ENCODE data around the gene IL19. TPM values are rescaled to one million over a fixed set of nuclear protein-coding genes. Genes with fewer than 3 reads are reported as not detected.

Gene IL19
- total RNA-seq, 2 experiments from 2014 or later, result not detected

- no peak for ATAC-seq
- Mint-ChIP-seq H3K9me3 (ENCODE audit: low read depth) (no peaks in the 10 kb centered on the region), H3K36me3 (ENCODE audit: low read depth) (no peaks in the 10 kb centered on the region), H3K27me3 (peaks cover 19% of the 10 kb centered on the region), H3K4me1 (peaks cover 66% of the 10 kb centered on the region), H3K4me3 (no peak overlapping the region), H3K27ac (no peak overlapping the region)
- POLR2A ChIA-PET, result no interaction called here
- DNase-seq, result no peak
- CTCF ChIA-PET, result interaction anchor here (1.3 to 1.5 kb wide), 4 partner anchors 12 to 66 kb away, joined by 3 to 8 read pairs (median 4); no protein-coding TSS in a partner anchor
- intact Hi-C loops (cut with DNase I, micrococcal nuclease), result loop anchor here in 1 of 2 experiments (10.0 kb wide), 1 partner anchor 1024 kb away; no protein-coding TSS in a partner anchor
Measured at GRCh38 chr1:206800891-206801290, 30.3 kb downstream of the IL19 start.

GRCh38 chr1:206801467-206801866 lies 30.9 kb downstream of the IL19 start:
- Mint-ChIP-seq H3K4me3 (no peak overlapping the region), H3K36me3 (ENCODE audit: low read depth) (no peaks in the 10 kb centered on the region), H3K27ac (no peak overlapping the region), H3K9me3 (ENCODE audit: low read depth) (no peaks in the 10 kb centered on the region), H3K27me3 (peaks cover 20% of the 10 kb centered on the region), H3K4me1 (peaks cover 70% of the 10 kb centered on the region)
- no peak for DNase-seq
- intact Hi-C loops (cut with DNase I, micrococcal nuclease), result loop anchor here in 1 of 2 experiments (10.0 kb wide), 1 partner anchor 1023 kb away; no protein-coding TSS in a partner anchor
- CTCF ChIA-PET, result interaction anchor here (1.3 to 5.0 kb wide), 7 partner anchors 12 to 120 kb away, joined by 3 to 23 read pairs (median 7); partner anchors contain the start of gene FCMR
- POLR2A ChIA-PET, result interaction anchor here (0.5 kb wide), 1 partner anchor 124 kb away, joined by 4 read pairs; no protein-coding TSS in a partner anchor
- no peak for ATAC-seq

GRCh38 chr1:206802401-206802800 lies 31.8 kb downstream of the IL19 start:
- CTCF ChIA-PET, result interaction anchor here (0.7 to 5.0 kb wide), 11 partner anchors 13 to 119 kb away, joined by 3 to 23 read pairs (median 7); partner anchors contain the start of gene FCMR
- Mint-ChIP-seq H3K27me3 (peaks cover 21% of the 10 kb centered on the region), H3K36me3 (ENCODE audit: low read depth) (no peaks in the 10 kb centered on the region), H3K4me1 (peaks cover 72% of the 10 kb centered on the region), H3K9me3 (ENCODE audit: low read depth) (no peaks in the 10 kb centered on the region), H3K27ac (peak overlapping the region; percentile 72), H3K4me3 (peak overlapping the region; percentile 0)
- ATAC-seq (no peak), DNase-seq (no peak)
- POLR2A ChIA-PET, result interaction anchor here (0.6 to 1.6 kb wide), 2 partner anchors 15 to 107 kb away, joined by 3 to 17 read pairs; no protein-coding TSS in a partner anchor
- intact Hi-C loops (cut with DNase I, micrococcal nuclease), result loop anchor here (2.0 to 10.0 kb wide), 2 partner anchors 34 to 1022 kb away; no protein-coding TSS in a partner anchor

GRCh38 chr1:206803221-206803730 lies 32.7 kb downstream of the IL19 start:
- ChIA-PET POLR2A (interaction anchor here (0.9 to 1.6 kb wide), 10 partner anchors 9 to 251 kb away, joined by 3 to 17 read pairs (median 4); no protein-coding TSS in a partner anchor), CTCF (interaction anchor here (0.5 to 9.9 kb wide), 20 partner anchors 8 to 1625 kb away, joined by 3 to 198 read pairs (median 4); partner anchors contain the start of genes DYRK3, IL10 and IL19)
- DNase-seq (peak; percentile 87), ATAC-seq (peak; percentile 91)
- peak overlapping the region; percentile 0 for H3K4me3 Mint-ChIP-seq
- H3K27me3 Mint-ChIP-seq, result peaks cover 21% of the 10 kb centered on the region
- intact Hi-C loops (cut with DNase I, micrococcal nuclease), result loop anchor here (1.0 to 10.0 kb wide), 12 partner anchors 9 to 1022 kb away; partner anchors contain the start of gene IL24 (in 1 of the 2)
- H3K4me1 Mint-ChIP-seq, result peaks cover 67% of the 10 kb centered on the region
- no peaks in the 10 kb centered on the region for H3K36me3 Mint-ChIP-seq (ENCODE audit: low read depth)
- no peaks in the 10 kb centered on the region for H3K9me3 Mint-ChIP-seq (ENCODE audit: low read depth)
- H3K27ac Mint-ChIP-seq, result peak overlapping the region; percentile 77

GRCh38 chr1:206804156-206804737 lies 33.7 kb downstream of the IL19 start:
- no peaks in the 10 kb centered on the region for H3K9me3 Mint-ChIP-seq (ENCODE audit: low read depth)
- H3K4me3 Mint-ChIP-seq, result peak overlapping the region; percentile 0
- peak overlapping the region; percentile 77 for H3K27ac Mint-ChIP-seq

GRCh38 chr1:206805357-206805756 lies 34.8 kb downstream of the IL19 start:
- DNase-seq, result no peak
- Mint-ChIP-seq H3K4me3 (no peak overlapping the region), H3K9me3 (ENCODE audit: low read depth) (no peaks in the 10 kb centered on the region), H3K4me1 (peaks cover 66% of the 10 kb centered on the region), H3K27me3 (peaks cover 9% of the 10 kb centered on the region), H3K36me3 (ENCODE audit: low read depth) (no peaks in the 10 kb centered on the region), H3K27ac (peak overlapping the region; percentile 24)
- POLR2A ChIA-PET, result interaction anchor here (1.0 kb wide), 1 partner anchor 12 kb away, joined by 3 read pairs; no protein-coding TSS in a partner anchor
- intact Hi-C loops (cut with DNase I, micrococcal nuclease), result loop anchor here (5.0 to 10.0 kb wide), 3 partner anchors 168 to 1019 kb away; partner anchors contain the start of gene DYRK3 (in 1 of the 2)
- no peak for ATAC-seq
- CTCF ChIA-PET, result interaction anchor here (0.8 to 9.9 kb wide), 24 partner anchors 10 to 196 kb away, joined by 3 to 198 read pairs (median 4); partner anchors contain the start of genes IL19 and IL20

More at GRCh38 chr1:206804156-206804737, 33.7 kb downstream of the IL19 start:
- ChIA-PET CTCF (interaction anchor here (0.6 to 9.9 kb wide), 22 partner anchors 9 to 325 kb away, joined by 3 to 198 read pairs (median 6); partner anchors contain the start of genes DYRK3, IL10 and IL19), POLR2A (interaction anchor here (0.5 to 1.5 kb wide), 6 partner anchors 10 to 252 kb away, joined by 3 to 7 read pairs (median 4); no protein-coding TSS in a partner anchor)
- H3K36me3 Mint-ChIP-seq (ENCODE audit: low read depth), result no peaks in the 10 kb centered on the region
- intact Hi-C loops (cut with DNase I, micrococcal nuclease), result loop anchor here in 1 of 2 experiments (10.0 kb wide), 1 partner anchor 1021 kb away; no protein-coding TSS in a partner anchor
- H3K27me3 Mint-ChIP-seq, result peaks cover 13% of the 10 kb centered on the region
- ATAC-seq (no peak), DNase-seq (no peak)
- peaks cover 67% of the 10 kb centered on the region for H3K4me1 Mint-ChIP-seq

GRCh38 chr1:206808615-206809014 lies 38.0 kb downstream of the IL19 start:
- no peak overlapping the region for H3K27ac Mint-ChIP-seq
- H3K27me3 Mint-ChIP-seq, result peaks cover 2% of the 10 kb centered on the region
- peaks cover 39% of the 10 kb centered on the region for H3K4me1 Mint-ChIP-seq
- H3K4me3 Mint-ChIP-seq, result no peak overlapping the region
- ATAC-seq (peak; percentile 83), DNase-seq (peak; percentile 63)
- H3K36me3 Mint-ChIP-seq (ENCODE audit: low read depth), result peaks cover 2% of the 10 kb centered on the region
- CTCF ChIA-PET, result interaction anchor here (0.7 to 9.9 kb wide), 33 partner anchors 9 to 337 kb away, joined by 3 to 198 read pairs (median 6); no protein-coding TSS in a partner anchor
- intact Hi-C loops (cut with DNase I, micrococcal nuclease), result loop anchor here (1.0 to 10.0 kb wide), 9 partner anchors 74 to 1016 kb away; partner anchors contain the start of gene DYRK3 (in 2 of the 2)
- POLR2A ChIA-PET, result no interaction called here
- peaks cover 12% of the 10 kb centered on the region for H3K9me3 Mint-ChIP-seq (ENCODE audit: low read depth)

- Mint-ChIP-seq H3K27ac (no peak overlapping the region), H3K4me3 (no peak overlapping the region), H3K4me1 (peaks cover 32% of the 10 kb centered on the region), H3K27me3 (peaks cover 5% of the 10 kb centered on the region), H3K36me3 (ENCODE audit: low read depth) (peaks cover 2% of the 10 kb centered on the region), H3K9me3 (ENCODE audit: low read depth) (peaks cover 12% of the 10 kb centered on the region)
- POLR2A ChIA-PET, result interaction anchor here (1.1 kb wide), 1 partner anchor 15 kb away, joined by 3 read pairs; no protein-coding TSS in a partner anchor
- CTCF ChIA-PET, result interaction anchor here (0.5 to 9.9 kb wide), 46 partner anchors 9 to 187 kb away, joined by 3 to 198 read pairs (median 5); partner anchors contain the start of genes IL19 and IL20
- DNase-seq, result peak; percentile 67
- intact Hi-C loops (cut with DNase I, micrococcal nuclease), result loop anchor here (1.0 to 10.0 kb wide), 7 partner anchors 101 to 1015 kb away; partner anchors contain the start of gene DYRK3 (in 2 of the 2)
- ATAC-seq, result peak; percentile 59
Measured at GRCh38 chr1:206809504-206810084, 39.0 kb downstream of the IL19 start.

GRCh38 chr1:206812471-206812870 lies 41.9 kb downstream of the IL19 start:
- peaks cover 12% of the 10 kb centered on the region for H3K9me3 Mint-ChIP-seq (ENCODE audit: low read depth)
- POLR2A ChIA-PET, result no interaction called here
- no peak overlapping the region for H3K4me3 Mint-ChIP-seq
- H3K27me3 Mint-ChIP-seq, result peaks cover 2% of the 10 kb centered on the region
- peaks cover 2% of the 10 kb centered on the region for H3K36me3 Mint-ChIP-seq (ENCODE audit: low read depth)
- DNase-seq (no peak), ATAC-seq (no peak)
- H3K27ac Mint-ChIP-seq, result no peak overlapping the region
- CTCF ChIA-PET, result interaction anchor here (0.6 to 9.9 kb wide), 7 partner anchors 10 to 100 kb away, joined by 3 to 198 read pairs (median 7); no protein-coding TSS in a partner anchor
- intact Hi-C loops (cut with DNase I, micrococcal nuclease), result no loop called here
- peaks cover 35% of the 10 kb centered on the region for H3K4me1 Mint-ChIP-seq

- H3K4me3 Mint-ChIP-seq, result no peak overlapping the region
- no peak for ATAC-seq
- H3K9me3 Mint-ChIP-seq (ENCODE audit: low read depth), result peaks cover 12% of the 10 kb centered on the region
- intact Hi-C loops (cut with DNase I, micrococcal nuclease), result loop anchor here in 1 of 2 experiments (5.0 kb wide), 1 partner anchor 33 kb away; no protein-coding TSS in a partner anchor
- DNase-seq, result no peak
- peaks cover 2% of the 10 kb centered on the region for H3K27me3 Mint-ChIP-seq
- CTCF ChIA-PET, result interaction anchor here (0.7 to 2.4 kb wide), 4 partner anchors 10 to 167 kb away, joined by 3 to 14 read pairs (median 4); no protein-coding TSS in a partner anchor
- POLR2A ChIA-PET, result no interaction called here
- H3K27ac Mint-ChIP-seq, result no peak overlapping the region
- peaks cover 2% of the 10 kb centered on the region for H3K36me3 Mint-ChIP-seq (ENCODE audit: low read depth)
- H3K4me1 Mint-ChIP-seq, result peaks cover 26% of the 10 kb centered on the region
Measured at GRCh38 chr1:206814716-206815341, 44.3 kb downstream of the IL19 start.

Measured in activated CD4-positive, alpha-beta T cell treated with anti-CD3 and anti-CD28 coated beads for 36 hours (primary cell).